IMR-90 (cell line): ENCODE results near the gene MYNN. TPM values are rescaled to one million over a fixed set of nuclear protein-coding genes. Genes with fewer than 3 reads are reported as not detected.

Source experiments
- ATAC-seq: fragments of 200-7000 bp; cut with Tn5 transposase; 2 replicates; pipeline ENCODE4 v1.9.1; 2020; ENCODE audit warnings: low read depth, mild to moderate bottlenecking, moderate library complexity
- BruUV-seq: library from RNA; stranded (reverse); fragments of 400-500 nt; replicated peaks from 2 replicates; lab custom pipeline; 2021; lab: Mats Ljungman, UMichigan
- CTCF ChIA-PET: fragments of 300-600 bp; formaldehyde crosslinking; extraction: SDS; loops from one replicate; lab custom pipeline; 2021; ENCODE audit warnings: antibody characterized with exemption; lab: Yijun Ruan, JAX
- POLR2A ChIA-PET: fragments of 300-600 bp; sonication (Branson Sonifier 250); formaldehyde crosslinking; loops from one replicate; lab custom pipeline; 2022; ENCODE audit warnings: antibody characterized with exemption; ENCODE audit not compliant: unreplicated experiment; lab: Charles Lee
- DNase-seq: peaks from one replicate; pipeline ENCODE4 v3.0.0; 2013
- H2AFZ ChIP-seq: replicated peaks from 2 replicates; pipeline ENCODE3; 2013; ENCODE audit warnings: low read length, mild to moderate bottlenecking; ENCODE audit not compliant: poor library complexity
- H2AK5ac ChIP-seq: 2 replicates; pipeline ENCODE4 v1.6.1; 2013; ENCODE audit warnings: low read depth, low read length, inconsistent platforms
- H2AK9ac ChIP-seq: replicated peaks from 2 replicates; pipeline ENCODE3; 2013; ENCODE audit warnings: mild to moderate bottlenecking, low read depth, low read length, moderate library complexity; ENCODE audit not compliant: poor library complexity
- H2BK120ac ChIP-seq: 2 replicates; pipeline ENCODE4 v1.6.1; 2013; ENCODE audit warnings: low read depth, low read length, inconsistent platforms
- H2BK15ac ChIP-seq: 3 replicates; pipeline ENCODE4 v1.6.1; 2013; ENCODE audit warnings: low read depth, low read length, inconsistent platforms
- H2BK20ac ChIP-seq: 2 replicates; pipeline ENCODE4 v1.6.1; 2013; ENCODE audit warnings: low read depth, mild to moderate bottlenecking, inconsistent platforms, low read length, moderate library complexity
- H2BK5ac ChIP-seq: 2 replicates; pipeline ENCODE4 v1.6.1; 2013; ENCODE audit warnings: mild to moderate bottlenecking, low read depth, low read length, inconsistent platforms; ENCODE audit not compliant: poor library complexity, severe bottlenecking
- H3K14ac ChIP-seq: replicated peaks from 2 replicates; pipeline ENCODE4 v1.6.1; 2013; ENCODE audit warnings: low read depth, low read length, inconsistent platforms
- H3K18ac ChIP-seq: 2 replicates; pipeline ENCODE4 v1.6.1; 2013; ENCODE audit warnings: low read depth, low read length, control low read depth
- H3K23ac ChIP-seq: 2 replicates; pipeline ENCODE4 v1.6.1; 2013; ENCODE audit warnings: low read depth, low read length, inconsistent platforms
- H3K27ac ChIP-seq: 2 replicates; pipeline ENCODE4 v1.5.1; 2013; ENCODE audit warnings: mild to moderate bottlenecking, control low read depth, low read length; ENCODE audit not compliant: insufficient read depth
- H3K27me3 ChIP-seq: 2 replicates; pipeline ENCODE4 v1.6.1; 2013; ENCODE audit warnings: low read length; ENCODE audit not compliant: control insufficient read depth, insufficient read depth
- H3K36me3 ChIP-seq: 2 replicates; pipeline ENCODE4 v1.6.1; 2013; ENCODE audit warnings: low read length, mixed read lengths; ENCODE audit not compliant: control insufficient read depth, insufficient read depth
- H3K4ac ChIP-seq: 2 replicates; pipeline ENCODE4 v1.6.1; 2013; ENCODE audit warnings: low read depth, low read length, inconsistent platforms
- H3K4me1 ChIP-seq: 2 replicates; pipeline ENCODE4 v1.6.1; 2013; ENCODE audit warnings: low read length, mixed read lengths; ENCODE audit not compliant: control insufficient read depth, insufficient read depth
- H3K4me2 ChIP-seq: 2 replicates; pipeline ENCODE4 v1.6.1; 2013; ENCODE audit warnings: low read depth, mild to moderate bottlenecking, control low read depth, low read length, moderate library complexity
- H3K4me3 ChIP-seq: 2 replicates; pipeline ENCODE4 v1.5.1; 2013; ENCODE audit warnings: low read depth, mild to moderate bottlenecking, control low read depth, low read length, moderate library complexity; ENCODE audit not compliant: insufficient read depth
- H3K56ac ChIP-seq: 2 replicates; pipeline ENCODE4 v1.6.1; 2013; ENCODE audit warnings: low read length, inconsistent platforms; ENCODE audit not compliant: insufficient read depth; ENCODE audit errors: extremely low read depth
- H3K79me1 ChIP-seq, 2 experiments: 2 replicates each; pipeline ENCODE4 v1.6.1; 2013; ENCODE audit warnings: low read length in 2 of 2, inconsistent platforms in 1 of 2, low read depth in 1 of 2
- H3K9ac ChIP-seq: 2 replicates; pipeline ENCODE4 v1.6.1; 2013; ENCODE audit warnings: low read depth, low read length, control low read depth
- H3K9me1 ChIP-seq: 2 replicates; pipeline ENCODE4 v1.6.1; 2013; ENCODE audit warnings: low read length, inconsistent platforms; ENCODE audit not compliant: insufficient read depth
- H3K9me3 ChIP-seq: 2 replicates; pipeline ENCODE4 v1.6.1; 2013; ENCODE audit warnings: low read length; ENCODE audit not compliant: control insufficient read depth, insufficient read depth
- H4K20me1 ChIP-seq: 2 replicates; pipeline ENCODE4 v1.6.1; 2013; ENCODE audit warnings: low read length, inconsistent platforms; ENCODE audit not compliant: insufficient read depth
- H4K5ac ChIP-seq: 2 replicates; pipeline ENCODE4 v1.6.1; 2013; ENCODE audit warnings: mild to moderate bottlenecking, low read depth, low read length, control low read depth
- H4K8ac ChIP-seq, 2 experiments: 2 replicates each; pipeline ENCODE4 v1.6.1; 2013; ENCODE audit warnings: low read depth in 2 of 2, low read length in 2 of 2, control low read depth in 1 of 2, inconsistent platforms in 1 of 2
- H4K91ac ChIP-seq: 2 replicates; pipeline ENCODE4 v1.6.1; 2013; ENCODE audit warnings: low read depth, low read length, inconsistent platforms; ENCODE audit not compliant: insufficient read depth
- BHLHE40 ChIP-seq: fragments of 150-350 bp; IDR thresholded peaks from 2 replicates; pipeline ENCODE4 v1.6.1; 2016; ENCODE audit warnings: mild to moderate bottlenecking, low read depth, low read length
- CEBPB ChIP-seq: IDR thresholded peaks from 2 replicates; pipeline ENCODE4 v1.6.1; 2012; ENCODE audit warnings: low read depth, low read length, improper control_type of control experiment
- MAFK ChIP-seq: IDR thresholded peaks from 2 replicates; pipeline ENCODE4 v1.6.1; 2012; ENCODE audit warnings: low read depth, low read length, improper control_type of control experiment
- NFE2L2 ChIP-seq: fragments of 150-350 bp; IDR thresholded peaks from 2 replicates; pipeline ENCODE4 v1.6.1; 2016; ENCODE audit warnings: low read depth, mild to moderate bottlenecking, low read length
- RCOR1 ChIP-seq: IDR thresholded peaks from 2 replicates; pipeline ENCODE4 v1.6.1; 2012; ENCODE audit warnings: mild to moderate bottlenecking, low read length, improper control_type of control experiment; ENCODE audit not compliant: insufficient replicate concordance
- SMC3 ChIP-seq: fragments of 150-350 bp; IDR thresholded peaks from 2 replicates; pipeline ENCODE4 v1.6.1; 2016; ENCODE audit warnings: low read depth, mild to moderate bottlenecking, antibody characterized with exemption, low read length, moderate library complexity
- WGBS, 2 experiments: methylation state at CpG; one replicate each; pipeline versions ENCODE4 v1.1.5 to v1.1.7; 2013; ENCODE audit warnings: missing lambda C conversion rate in 2 of 2; ENCODE audit not compliant: insufficient read length in 1 of 2; ENCODE audit errors: extremely low coverage in 2 of 2; 5-methylcytosine and 5-hydroxymethylcytosine counted together
- dilution Hi-C: fragments of 300-500 bp; cut with HindIII; formaldehyde crosslinking; loops from one replicate; pipeline ENCODE4 v1.14.3; 2018; ENCODE audit warnings: low sequenced_read_pairs; ENCODE audit not compliant: unreplicated experiment
- in situ Hi-C: fragments of 300-500 bp; cut with MboI; formaldehyde crosslinking; loops from 3 replicates; pipeline ENCODE4 v1.14.3; 2019; ENCODE audit warnings: low sequenced_read_pairs, inconsistent platforms, mixed read lengths
- intact Hi-C: fragments of 100-400 bp; cut with micrococcal nuclease; formaldehyde crosslinking; loops from 2 replicates; pipeline ENCODE4 v1.10.0; 2022
- polyA plus RNA-seq, 3 experiments: library from polyadenylated mRNA; depleted of rRNA; stranded (reverse); fragments of >200 nt; gene quantifications; 2 replicates each; pipeline ENCODE4 v1.2.3, GENCODE V29; 2012; ENCODE audit warnings: low replicate concordance in 1 of 3
- total RNA-seq: library from RNA; depleted of rRNA; stranded (reverse); fragments of >200 nt; gene quantifications from 2 replicates; pipeline ENCODE4 v1.2.3, GENCODE V29; 2012

Gene MYNN
- total and polyA plus RNA-seq, 2 of the 4 experiments (the other 2 are of a cell fraction) = 11.8 to 26.9 TPM

GRCh38 chr3:169804681-169805080 lies 31.5 kb downstream of the MYNN start:
- WGBS, 2 experiments = no CpG with 5 or more reads among the region's 3 CpGs
- no TSS peak for BruUV-seq
- Histone ChIP-seq H3K27ac (no peak overlapping the region), H3K56ac (no peak overlapping the region), H3K36me3 (peaks cover 2% of the 10 kb centered on the region; the same call in 1 of the 2 replicates), H3K9ac (no peak overlapping the region), H4K8ac (no peak overlapping the region), H2BK20ac (no peak overlapping the region), H3K79me1 (no peaks in the 10 kb centered on the region), H2BK15ac (no peak overlapping the region), H3K4me1 (no peaks in the 10 kb centered on the region), H4K5ac (no peak overlapping the region), H4K20me1 (no peaks in the 10 kb centered on the region), H3K4ac (no peak overlapping the region), H3K14ac (no peak overlapping the region), H3K9me1 (no peaks in the 10 kb centered on the region; the same call in 1 of the 2 replicates), H3K9me3 (no peaks in the 10 kb centered on the region), H3K4me3 (no peak overlapping the region), H3K23ac (no peak overlapping the region), H3K18ac (no peak overlapping the region), H2AFZ (no peak overlapping the region), H2BK120ac (no peak overlapping the region), H3K4me2 (no peak overlapping the region), H2AK9ac (no peak overlapping the region), H2AK5ac (no peak overlapping the region), H2BK5ac (no peak overlapping the region), H4K91ac (no peak overlapping the region), H3K27me3 (no peaks in the 10 kb centered on the region)
- TF ChIP-seq SMC3 = no peak
- TF ChIP-seq MAFK = no peak
- 0 out of 2 replicates have a peak, but pooled peaks have one; percentile 11 for TF ChIP-seq NFE2L2
- no peak for TF ChIP-seq BHLHE40
- no peak for TF ChIP-seq CEBPB
- no peak for TF ChIP-seq RCOR1
- ATAC-seq = no peak
- no peak for DNase-seq
- in situ Hi-C loops (no loop called here), dilution Hi-C loops (no loop called here), intact Hi-C loops (no loop called here)
- CTCF ChIA-PET = no interaction called here
- POLR2A ChIA-PET = no interaction called here
